Mammary epithelial cell (primary cell): ENCODE results near the gene CCDC171.

Source experiments
- EZH2 ChIP-seq: IDR thresholded peaks from 2 replicates; pipeline ENCODE4 v1.6.1; 2012; ENCODE audit warnings: low read length, inconsistent platforms, borderline replicate concordance
- TF ChIP-seq, protein P1 (sequence below), 2 donors: IDR thresholded peaks in 1 of 2; conservative IDR thresholded peaks in 1 of 2; 2 replicates each; pipeline ENCODE4 v1.5.1; 2011 to 2012; ENCODE audit warnings: inconsistent platforms in 2 of 2, low read length in 2 of 2, mild to moderate bottlenecking in 2 of 2, control low read depth in 1 of 2, low read depth in 1 of 2; ENCODE audit not compliant: insufficient read depth in 1 of 2; ENCODE audit errors: extremely low read depth in 1 of 2

DNA sequence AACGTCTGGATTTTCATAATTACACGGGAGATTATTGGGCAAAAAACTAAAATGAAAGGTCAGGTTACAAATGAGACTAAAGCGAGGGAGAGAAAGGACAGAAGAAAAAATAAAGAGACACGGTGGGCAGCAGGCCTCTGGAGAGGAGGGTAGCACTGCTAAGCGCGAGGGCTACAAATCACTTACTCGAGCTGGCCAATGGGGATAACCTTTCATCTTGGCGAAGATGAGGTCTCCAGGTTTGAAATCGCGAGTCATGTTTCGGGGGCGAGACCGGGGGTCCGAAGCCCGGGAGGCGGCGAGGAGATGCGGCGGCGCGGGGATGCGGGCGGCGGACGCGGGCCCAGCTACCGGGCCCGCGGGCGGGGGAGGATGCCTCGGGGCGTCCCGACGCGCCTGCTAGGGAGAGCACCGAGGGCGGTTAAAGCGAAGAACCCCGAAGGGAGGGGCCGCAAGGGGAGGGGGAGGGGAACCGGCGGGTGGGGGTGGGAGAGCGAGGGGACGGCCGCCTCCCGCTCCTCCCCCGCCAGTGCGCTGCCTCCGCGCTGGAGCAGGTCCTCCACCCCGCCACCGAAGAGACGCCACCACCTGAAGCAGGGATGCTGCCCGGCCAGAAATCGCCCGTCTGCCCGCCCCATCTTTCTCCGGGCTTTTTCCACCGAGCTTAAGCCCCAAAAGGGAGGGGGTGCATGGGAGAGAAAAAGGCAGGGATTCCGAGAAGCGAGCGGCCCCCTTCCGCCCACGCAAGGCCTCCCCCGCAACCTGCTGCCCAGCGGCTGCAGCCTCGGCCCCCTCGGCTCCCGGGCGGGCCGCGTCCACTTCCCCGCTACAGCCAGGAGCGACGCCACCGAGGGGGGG lies 42.7 kb upstream of the CCDC171 start:
- no peak for TF ChIP-seq EZH2
- TF ChIP-seq, protein P1, sequence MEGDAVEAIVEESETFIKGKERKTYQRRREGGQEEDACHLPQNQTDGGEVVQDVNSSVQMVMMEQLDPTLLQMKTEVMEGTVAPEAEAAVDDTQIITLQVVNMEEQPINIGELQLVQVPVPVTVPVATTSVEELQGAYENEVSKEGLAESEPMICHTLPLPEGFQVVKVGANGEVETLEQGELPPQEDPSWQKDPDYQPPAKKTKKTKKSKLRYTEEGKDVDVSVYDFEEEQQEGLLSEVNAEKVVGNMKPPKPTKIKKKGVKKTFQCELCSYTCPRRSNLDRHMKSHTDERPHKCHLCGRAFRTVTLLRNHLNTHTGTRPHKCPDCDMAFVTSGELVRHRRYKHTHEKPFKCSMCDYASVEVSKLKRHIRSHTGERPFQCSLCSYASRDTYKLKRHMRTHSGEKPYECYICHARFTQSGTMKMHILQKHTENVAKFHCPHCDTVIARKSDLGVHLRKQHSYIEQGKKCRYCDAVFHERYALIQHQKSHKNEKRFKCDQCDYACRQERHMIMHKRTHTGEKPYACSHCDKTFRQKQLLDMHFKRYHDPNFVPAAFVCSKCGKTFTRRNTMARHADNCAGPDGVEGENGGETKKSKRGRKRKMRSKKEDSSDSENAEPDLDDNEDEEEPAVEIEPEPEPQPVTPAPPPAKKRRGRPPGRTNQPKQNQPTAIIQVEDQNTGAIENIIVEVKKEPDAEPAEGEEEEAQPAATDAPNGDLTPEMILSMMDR (conservative IDR thresholded peaks at IDR 0.05 in 1 of 2, IDR thresholded peaks at IDR 0.05 in 1 of 2; ENCODE audit: extremely low read depth in 1 of 2, insufficient read depth in 1 of 2, low read depth in 1 of 2, low read length in 2 of 2), result no peak
